Astrocyte (in vitro differentiated cells and primary cell): ENCODE data around the gene FBXL7.

ENCODE experiments used
- EZH2 ChIP-seq: IDR thresholded peaks from 2 replicates; pipeline ENCODE4 v1.6.1; 2012; ENCODE audit warnings: mild to moderate bottlenecking, low read length, inconsistent platforms; ENCODE audit not compliant: insufficient read depth
- TF ChIP-seq, protein P1 (sequence below): IDR thresholded peaks from 2 replicates; pipeline ENCODE4 v1.5.1; 2011; ENCODE audit warnings: low read depth, mild to moderate bottlenecking, inconsistent platforms, low read length, moderate library complexity; ENCODE audit not compliant: insufficient read depth

DNA sequence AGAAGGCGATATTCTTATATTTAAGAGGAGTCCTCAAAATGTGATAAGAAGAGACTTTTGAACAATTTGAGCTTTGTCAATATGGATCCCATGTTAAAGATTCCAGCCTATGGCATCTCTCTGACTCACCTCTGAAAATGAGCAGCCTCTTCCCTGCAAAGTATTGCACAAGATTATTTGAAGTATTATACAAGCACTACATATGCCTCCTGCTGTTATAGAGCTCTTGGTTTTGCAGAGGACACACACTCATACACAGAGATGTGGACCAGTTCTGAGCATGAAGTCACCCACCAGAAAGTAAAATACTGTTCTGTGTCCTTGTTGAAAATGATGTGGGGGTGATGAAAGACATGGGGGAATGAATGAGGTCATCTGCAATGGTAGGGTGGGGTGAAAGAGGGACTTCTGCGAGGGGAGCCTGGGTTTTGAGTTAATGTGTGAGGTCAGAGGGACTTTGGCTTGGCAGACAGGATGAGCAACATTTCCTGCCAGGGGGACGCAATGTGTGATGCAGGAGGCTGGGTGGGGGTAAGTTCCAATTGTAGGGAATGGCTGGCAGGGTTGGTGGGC is 25.8 kb downstream of the FBXL7 start:
- no peak for TF ChIP-seq EZH2
- TF ChIP-seq, protein P1, sequence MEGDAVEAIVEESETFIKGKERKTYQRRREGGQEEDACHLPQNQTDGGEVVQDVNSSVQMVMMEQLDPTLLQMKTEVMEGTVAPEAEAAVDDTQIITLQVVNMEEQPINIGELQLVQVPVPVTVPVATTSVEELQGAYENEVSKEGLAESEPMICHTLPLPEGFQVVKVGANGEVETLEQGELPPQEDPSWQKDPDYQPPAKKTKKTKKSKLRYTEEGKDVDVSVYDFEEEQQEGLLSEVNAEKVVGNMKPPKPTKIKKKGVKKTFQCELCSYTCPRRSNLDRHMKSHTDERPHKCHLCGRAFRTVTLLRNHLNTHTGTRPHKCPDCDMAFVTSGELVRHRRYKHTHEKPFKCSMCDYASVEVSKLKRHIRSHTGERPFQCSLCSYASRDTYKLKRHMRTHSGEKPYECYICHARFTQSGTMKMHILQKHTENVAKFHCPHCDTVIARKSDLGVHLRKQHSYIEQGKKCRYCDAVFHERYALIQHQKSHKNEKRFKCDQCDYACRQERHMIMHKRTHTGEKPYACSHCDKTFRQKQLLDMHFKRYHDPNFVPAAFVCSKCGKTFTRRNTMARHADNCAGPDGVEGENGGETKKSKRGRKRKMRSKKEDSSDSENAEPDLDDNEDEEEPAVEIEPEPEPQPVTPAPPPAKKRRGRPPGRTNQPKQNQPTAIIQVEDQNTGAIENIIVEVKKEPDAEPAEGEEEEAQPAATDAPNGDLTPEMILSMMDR, result no peak
